AG09319 (cell line): ENCODE results near the gene CAMK2B.

Experiments used
- DNase-seq: peaks from one replicate; pipeline ENCODE4 v3.0.0-alpha.2; 2010; ENCODE audit warnings: low read depth; ENCODE audit errors: extremely low read depth
- CTCF ChIP-seq: IDR thresholded peaks from 2 replicates; pipeline ENCODE4 v1.5.1; 2011; ENCODE audit warnings: low read depth, mild to moderate bottlenecking, inconsistent platforms, low read length, moderate library complexity

The CAMK2B gene

GRCh38 chr7:44289341-44290251 is 35.8 kb downstream of the CAMK2B start:
- no peak for TF ChIP-seq CTCF
- no peak for DNase-seq

GRCh38 chr7:44288811-44289340 is 36.5 kb downstream of the CAMK2B start:
- TF ChIP-seq CTCF = no peak

GRCh38 chr7:44288381-44288685 is 37.1 kb downstream of the CAMK2B start:
- no peak for TF ChIP-seq CTCF
- DNase-seq = no peak

More at GRCh38 chr7:44288811-44289340, 36.5 kb downstream of the CAMK2B start:
- DNase-seq = no peak

GRCh38 chr7:44287488-44288380 is 37.7 kb downstream of the CAMK2B start:
- DNase-seq = no peak
- no peak for TF ChIP-seq CTCF

GRCh38 chr7:44286618-44287487 is 38.5 kb downstream of the CAMK2B start:
- TF ChIP-seq CTCF = no peak

GRCh38 chr7:44286182-44286617 is 39.2 kb downstream of the CAMK2B start:
- no peak for DNase-seq
- no peak for TF ChIP-seq CTCF

More at GRCh38 chr7:44286618-44287487, 38.5 kb downstream of the CAMK2B start:
- no peak for DNase-seq
